Measurements from ENCODE around the gene SUSD6.

SUSD6 gene, protein sequence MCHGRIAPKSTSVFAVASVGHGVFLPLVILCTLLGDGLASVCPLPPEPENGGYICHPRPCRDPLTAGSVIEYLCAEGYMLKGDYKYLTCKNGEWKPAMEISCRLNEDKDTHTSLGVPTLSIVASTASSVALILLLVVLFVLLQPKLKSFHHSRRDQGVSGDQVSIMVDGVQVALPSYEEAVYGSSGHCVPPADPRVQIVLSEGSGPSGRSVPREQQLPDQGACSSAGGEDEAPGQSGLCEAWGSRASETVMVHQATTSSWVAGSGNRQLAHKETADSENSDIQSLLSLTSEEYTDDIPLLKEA

DNA sequence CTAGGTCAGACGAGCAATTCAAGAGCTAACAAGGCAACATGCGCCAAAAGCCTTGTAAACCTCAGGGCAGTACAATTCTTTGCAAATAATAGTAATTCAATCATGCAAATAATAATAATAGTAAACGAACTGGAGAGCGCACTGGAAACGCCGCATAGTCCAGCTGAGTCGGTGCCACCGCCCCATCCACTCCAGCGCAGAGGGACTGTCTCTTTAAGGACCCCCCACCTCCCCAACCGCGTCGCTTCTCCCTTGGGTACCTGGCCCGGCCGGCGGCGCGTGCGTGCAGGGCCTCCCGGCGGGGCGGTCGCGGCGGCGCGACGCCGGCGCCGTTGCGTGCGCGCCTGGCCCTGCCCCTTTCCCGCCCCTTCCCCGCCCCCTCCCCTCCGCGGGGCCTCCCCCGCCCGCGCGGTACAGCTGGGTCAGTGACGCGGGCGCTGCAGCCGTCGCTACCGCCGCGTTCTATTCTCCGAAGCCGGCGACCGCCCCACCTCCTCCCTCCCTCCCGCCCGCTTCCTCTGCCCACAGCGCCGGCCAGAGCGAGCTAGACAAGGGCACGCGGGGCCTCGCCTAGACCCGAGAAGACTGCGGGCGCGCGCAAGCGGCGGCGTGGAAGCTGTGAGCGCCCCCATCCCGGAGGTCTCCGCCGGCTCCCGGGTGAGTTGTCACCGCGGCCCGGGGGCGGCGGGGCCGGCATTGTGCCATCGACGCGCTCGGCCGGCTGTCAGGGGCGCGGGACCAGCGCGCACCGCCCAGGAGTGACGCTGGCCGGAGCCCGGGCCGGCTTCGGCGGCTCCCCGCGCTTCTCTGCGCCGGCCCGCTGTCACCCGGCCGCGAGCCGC, at the start of gene SUSD6:
SUSD6 (plus strand) TSS at position 425 of the 842 bp plus-strand sequence. CDS start 46,997 bp downstream, outside the sequence.
- peak; percentile 91 for DNase-seq

DNA sequence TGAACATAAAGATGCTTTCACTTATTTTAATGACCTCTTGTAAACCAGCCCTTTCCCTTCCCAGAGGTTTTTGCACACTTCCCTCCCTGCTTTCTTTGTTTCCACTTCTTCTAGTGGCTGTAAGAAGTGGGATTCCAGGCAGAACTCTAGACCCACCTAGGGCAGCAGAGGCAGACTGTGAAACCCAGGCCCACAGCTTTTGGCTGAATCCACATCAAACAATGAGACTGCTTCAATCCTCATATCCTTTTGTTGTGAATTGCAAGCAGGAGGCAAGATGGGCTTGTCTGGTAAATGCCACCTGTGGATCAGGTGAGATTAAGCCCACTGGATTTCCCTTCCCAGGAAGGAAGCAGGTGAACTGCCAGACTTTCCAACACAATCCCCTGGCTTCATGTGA, 49.5 kb upstream of the SUSD6 start:
- DNase-seq, result no peak

DNA sequence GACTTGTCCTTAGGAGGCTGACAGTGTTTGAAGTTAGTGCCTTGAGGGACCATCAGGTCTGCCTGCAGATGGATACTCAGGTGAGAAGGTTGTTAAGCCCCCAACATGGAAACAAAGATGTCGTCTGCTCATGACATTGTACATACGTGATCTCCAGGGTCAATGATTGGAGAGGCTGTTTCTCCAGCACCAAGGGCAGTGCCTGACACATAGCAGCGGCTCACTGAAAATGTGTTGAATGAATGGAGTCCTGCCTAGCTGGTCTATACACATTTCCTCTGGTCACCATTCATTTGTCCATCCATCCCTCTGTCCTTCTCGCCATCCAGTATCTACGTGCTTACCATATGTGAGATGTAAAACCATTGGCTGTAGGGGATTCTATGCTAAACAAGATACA, 43.8 kb upstream of the SUSD6 start:
- no peak for DNase-seq

DNA sequence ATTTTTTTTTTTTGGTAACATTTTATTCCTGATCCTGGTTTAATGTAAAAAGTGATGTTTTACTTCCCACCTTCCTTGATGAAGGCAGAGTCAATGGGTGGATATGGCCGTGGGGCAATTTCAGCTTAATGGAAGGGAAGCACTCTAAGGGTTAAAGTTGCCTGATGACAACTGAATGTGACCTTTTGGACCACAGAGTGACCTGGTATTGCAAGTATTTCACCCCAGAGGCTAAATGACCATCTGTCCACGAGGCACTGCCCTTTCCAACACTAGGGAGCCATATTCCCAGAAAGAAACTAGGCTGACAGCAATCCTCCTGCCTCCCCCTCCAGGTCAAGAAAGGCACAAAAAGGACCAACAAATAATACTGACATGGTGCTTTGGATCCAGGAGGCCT, 41.5 kb upstream of the SUSD6 start:
- no peak for DNase-seq

DNA sequence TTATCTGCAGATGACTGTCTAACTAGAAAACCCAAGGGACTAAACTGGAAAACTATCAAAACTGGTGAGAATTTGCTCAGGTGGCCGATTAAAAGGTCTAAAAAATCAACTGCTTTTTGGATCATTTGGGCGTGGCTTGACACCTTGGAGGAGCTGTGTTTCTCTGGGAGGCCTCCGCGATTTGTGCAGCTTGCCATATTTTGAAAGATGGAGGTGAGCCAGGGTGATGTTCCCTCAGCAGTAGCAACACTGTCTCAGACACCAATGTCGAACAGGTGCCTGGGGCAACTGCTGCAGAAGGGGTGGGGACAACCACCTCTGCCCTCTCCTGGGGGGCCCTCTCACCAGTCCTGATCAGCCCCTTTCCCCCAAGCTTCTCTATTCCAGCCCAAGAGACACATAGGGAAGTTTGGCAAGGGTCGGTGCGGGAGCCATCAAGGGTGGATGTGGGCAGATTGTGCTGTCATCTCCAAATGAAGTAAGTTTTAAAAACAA, 40.5 kb upstream of the SUSD6 start:
- DNase-seq, result no peak

DNA sequence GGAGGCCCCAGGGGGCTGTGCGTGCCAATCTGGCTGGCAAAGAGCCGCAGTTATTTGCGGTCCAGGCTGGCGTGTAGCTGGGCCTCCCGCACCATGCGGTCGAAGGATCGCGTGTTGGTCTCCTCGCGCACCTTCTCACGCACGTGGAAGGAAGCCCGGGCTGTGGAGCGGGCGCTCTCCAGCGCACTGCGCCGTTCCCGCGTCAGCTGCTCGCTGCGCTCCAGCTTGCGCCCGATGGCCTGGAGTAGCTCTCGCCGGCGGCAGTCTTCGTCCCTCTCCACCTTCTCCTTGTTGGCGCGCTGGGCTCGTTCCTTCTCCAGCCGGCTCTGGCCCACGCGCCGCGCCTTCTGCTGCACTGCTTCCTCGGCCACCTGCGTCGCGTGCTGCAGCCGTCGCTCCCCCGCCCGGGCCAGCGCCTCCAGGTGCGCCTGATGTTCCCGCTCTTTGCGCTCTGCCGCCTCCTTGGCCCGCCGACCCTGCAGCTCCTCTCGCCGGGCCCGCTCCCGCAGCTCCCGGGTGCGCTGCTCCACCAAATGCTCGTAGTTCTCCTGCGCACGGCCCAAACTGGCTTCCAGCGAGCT, 39.9 kb upstream of the SUSD6 start:
- no peak for DNase-seq

DNA sequence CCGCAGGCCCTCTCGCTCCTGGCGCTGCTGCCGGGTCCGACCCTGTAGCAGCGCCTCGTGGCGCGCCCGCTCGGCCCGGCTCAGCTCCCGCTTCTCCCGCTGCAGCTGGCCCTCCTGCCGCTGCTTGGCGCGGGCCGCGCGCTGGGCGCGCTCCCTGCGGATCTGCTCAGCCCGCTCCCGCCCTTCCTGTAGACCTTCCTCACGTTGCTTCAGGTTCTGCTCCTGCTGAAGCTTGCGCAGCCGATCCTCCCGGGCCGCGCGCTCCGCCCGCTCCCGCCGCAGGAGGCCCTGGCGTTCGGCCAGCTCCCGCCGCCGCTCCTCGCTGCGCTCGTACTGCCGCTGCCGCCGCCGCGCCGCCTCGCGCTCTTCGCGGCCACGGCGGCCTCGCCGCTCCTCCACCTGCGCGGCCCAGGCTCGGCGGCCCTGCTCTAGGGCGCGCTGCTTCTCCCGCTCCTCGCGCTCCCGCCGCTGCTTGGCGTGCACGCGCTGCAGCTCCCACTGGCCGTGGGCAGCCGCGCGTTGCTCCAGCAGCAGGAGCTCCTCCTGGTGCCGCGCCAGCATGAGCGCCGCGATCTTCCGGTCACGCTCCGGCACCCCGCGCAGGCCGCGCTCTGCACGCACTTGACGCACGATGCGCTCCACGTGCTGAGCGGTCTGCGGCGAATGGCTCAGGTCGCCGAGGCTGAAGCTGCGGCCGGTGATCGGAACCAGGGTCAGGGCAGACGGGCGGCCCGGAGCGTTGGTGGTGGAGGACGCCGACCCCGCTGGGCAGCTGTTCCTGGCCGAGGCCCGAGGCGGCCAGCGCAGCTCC, 39.2 kb upstream of the SUSD6 start:
- DNase-seq, result no peak

DNA sequence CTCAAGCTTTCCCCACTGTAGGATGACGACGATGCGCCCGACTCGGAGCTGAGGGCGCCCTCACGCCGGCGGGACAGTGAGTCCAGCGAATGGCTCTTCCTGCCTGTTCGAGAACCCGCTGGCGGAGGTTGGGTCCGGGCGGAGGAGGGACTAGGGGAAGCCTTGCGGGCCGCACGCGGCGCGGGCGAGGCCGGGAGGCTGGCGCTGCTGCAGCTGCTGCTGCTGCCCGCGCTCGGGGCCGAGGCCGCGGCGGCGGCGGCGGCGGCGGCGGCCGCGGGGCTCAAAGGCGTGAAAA, 38.6 kb upstream of the SUSD6 start:
- no peak for DNase-seq

DNA sequence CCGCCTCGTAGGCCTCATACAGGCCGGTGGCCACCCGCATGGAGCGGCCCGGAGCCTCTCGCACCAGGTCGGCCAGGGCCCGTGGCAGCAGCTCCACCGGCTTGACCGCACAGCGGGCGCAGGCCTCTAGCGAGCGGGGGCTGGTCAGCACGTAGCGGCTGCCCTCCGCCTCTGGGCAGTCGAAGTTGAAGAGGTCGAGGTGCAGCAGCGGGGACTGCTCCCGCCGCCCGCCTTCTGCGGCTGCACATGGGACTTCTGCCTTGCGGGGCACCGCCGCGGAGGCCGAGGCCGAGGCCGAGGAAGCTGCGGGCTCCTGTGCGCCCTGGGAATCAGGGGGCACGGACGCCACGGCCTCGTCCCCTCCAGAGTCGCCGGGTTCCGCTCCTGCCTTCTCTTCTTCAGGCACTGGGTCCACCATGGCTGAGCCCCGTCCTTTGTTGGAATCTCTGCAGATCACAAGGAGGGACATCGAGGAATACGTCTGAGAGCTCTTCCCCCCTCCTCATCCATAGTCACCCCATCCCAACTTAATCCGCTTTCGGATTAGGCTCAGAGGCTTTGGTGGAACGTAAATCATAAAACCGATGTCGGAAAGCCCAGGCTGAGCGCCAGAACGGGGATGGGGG, 38.1 kb upstream of the SUSD6 start:
- DNase-seq, result no peak

DNA sequence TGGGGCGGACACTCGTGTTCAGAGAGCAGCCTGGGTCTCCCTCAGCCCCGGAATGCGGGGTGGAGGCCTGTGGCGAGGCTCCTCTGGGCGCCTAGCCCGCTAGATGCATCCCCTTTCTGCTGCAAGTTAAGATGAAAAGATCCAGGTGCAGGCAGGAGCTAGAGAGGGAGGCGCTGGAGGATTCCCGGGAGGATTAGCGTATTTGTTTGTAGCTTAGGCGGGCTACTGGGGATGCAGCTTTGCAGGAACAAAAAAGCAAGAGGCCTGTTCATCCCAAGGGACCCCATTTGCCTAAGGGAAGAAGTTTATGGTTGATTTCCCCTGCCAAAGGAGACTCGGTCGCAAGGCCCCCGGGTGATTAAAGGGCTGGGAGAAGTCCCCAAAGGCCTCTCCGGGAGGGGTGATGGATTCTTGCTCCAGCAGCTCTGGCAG, 37.5 kb upstream of the SUSD6 start:
- no peak for DNase-seq

DNA sequence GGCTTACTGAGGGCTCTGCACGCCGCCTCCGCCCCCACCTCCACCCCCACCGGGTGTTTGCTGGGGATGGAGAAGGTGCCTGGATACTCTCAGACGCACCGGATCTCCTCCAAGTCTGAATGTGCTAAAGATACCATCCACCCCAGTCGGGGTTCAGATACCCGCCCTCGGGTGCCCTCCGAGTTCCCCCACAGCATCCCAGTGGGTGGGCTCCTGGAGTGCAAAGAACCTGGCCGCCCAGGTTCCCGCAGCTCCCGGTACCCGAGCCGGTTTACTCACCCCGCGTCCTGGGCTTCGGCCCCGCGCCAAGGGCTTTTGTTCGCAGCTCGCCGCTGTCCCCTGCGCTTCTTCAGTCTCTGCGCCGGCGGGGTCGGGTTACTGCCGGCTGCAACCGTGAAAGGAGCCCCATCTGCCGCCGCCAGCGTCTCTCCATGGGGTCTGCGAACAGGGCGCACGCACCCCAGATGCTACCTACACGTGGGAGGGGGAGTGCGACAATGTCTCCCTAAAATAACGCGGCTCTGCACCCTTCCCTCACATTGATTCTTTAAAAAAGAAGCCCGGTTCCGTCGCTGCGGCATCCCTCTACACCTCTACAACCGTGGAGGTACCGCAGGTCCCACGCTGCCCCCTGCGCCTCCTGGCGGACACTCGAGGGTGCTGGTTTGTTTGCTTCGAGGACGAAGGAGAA, 37.0 kb upstream of the SUSD6 start, which contains the start of gene CCDC177:
CCDC177 (minus strand) TSS at position 609 of the 691 bp plus-strand sequence. CDS start 1,249 bp downstream, outside the sequence.
- peak; percentile 58 for DNase-seq

DNA sequence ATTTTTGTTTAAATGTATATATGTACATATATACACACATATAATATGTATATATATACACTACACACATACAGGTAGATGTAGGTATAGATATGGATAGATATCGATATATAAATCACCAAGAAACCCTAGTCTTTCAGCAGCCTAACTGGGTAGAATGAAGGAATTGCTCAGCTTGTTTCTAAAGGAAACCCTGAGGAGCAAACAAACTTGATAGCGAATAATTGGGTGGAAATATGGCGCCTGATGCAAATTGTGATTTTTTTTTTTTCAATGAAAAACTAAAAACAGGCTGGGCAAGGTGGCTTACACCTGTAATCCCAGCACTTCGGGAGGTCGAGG, 36.5 kb upstream of the SUSD6 start:
- DNase-seq, result no peak

DNA sequence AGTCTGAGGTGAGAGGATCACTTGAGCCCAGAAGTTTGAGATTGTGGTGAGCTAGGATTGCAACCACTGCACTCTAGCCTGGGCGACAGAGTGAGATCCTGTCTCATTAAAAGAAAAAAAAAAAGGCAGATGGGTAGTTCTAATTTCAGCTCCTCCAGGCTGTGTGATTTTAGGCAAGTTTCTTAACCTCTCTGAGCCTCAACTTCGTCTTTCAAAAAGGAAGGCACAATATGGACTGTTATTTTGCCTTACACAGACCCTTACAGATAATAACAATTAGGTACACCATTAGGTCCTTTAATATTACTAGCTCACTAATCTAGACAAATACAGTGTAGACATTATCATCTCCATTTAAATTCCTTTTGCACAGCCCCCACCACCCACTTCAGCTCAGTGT, 31.9 kb upstream of the SUSD6 start:
- no peak for DNase-seq

DNA sequence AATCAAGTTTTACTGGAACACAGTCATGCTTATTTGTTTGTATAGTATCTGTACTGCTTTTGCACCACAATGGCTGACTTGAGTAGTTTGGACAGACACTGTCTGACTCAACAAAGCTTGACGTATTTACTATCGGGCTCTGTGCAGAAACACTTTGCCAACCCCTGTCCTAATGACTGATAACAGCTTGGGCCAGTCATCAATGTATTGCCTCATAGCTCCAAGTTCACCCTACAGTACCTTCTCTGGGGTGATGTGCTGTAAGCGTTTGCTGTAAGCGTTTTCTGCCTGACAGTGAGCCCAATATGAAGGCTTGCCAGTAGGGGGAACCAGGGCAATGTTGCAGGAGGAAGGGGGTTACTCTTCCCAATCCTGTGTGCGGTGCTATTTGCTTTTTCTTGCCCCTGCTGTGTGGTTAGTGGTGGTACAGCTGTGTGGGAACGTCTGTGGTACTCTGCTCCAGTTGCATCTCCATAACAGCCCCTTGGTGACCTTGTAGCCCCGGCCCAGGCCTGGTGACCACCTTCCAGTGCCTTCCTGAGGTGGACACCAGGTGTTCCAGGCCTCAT, 31.3 kb upstream of the SUSD6 start:
- no peak for DNase-seq

DNA sequence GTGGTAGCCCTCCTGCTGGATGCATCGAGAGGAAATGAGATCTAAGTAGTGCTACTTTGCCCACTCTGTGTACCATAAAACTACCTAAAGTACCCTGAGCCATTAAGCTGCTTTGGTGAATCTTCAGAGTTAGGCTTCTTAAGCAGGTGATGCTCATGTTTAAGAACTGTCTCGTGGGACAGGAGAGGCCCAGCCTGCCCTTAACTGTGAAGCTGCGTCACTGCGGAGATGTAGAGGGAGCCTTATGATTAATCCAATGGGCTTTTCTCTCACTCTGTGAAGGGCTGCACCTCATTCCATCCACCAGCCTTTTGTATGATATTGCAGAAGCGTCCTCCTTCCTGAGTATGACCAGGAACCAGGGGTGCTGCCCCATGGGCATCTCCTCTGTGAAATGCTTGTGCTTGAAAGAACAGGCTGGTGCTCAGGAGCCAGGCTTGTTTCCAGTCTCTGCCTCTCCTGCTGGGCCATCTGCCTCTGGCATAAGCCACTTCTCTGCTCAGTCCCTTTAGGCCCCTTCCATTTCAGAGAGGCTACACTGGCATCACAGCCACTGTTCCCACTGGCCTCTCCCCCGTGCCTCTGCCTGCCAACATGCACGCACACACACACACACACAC, 30.0 kb upstream of the SUSD6 start:
- no peak for DNase-seq

DNA sequence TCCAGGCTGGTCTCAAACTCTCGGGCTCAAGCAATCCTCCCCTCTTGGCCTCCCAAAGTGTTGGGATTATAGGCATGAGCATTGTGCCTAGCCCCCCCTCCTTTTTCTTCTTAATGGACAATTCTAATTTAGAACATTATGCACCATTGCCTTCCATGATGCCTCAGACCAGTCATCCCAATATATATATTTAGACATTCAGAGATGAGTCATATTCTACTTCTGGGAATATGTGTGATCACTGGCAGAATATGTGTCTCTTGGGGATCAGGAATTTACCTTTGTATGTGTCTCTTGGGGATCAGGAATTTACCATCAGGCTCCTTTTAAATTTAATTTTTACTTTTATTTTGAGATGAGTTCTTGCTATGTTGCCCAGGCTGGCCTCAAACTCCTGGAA, 29.2 kb upstream of the SUSD6 start:
- DNase-seq, result no peak

DNA sequence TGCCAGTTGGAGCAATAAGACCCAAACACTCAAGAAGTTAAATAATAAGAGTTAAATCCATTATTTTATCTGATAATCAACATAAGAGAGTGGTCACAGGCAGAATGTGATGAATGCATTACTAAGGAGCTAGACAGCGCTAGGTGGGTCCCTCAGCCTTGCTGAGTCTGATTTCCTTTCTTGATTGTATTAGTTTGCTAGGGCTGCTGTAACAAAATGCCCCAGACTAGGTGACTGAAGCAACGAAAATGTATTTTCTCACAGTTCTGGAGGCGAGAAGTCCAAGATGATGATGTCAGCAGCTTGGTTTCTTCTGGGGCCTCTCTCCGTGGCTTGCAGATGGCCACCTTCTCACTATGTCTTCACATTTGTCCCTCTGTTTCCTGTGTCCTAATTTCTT, 28.6 kb upstream of the SUSD6 start:
- DNase-seq, result no peak

DNA sequence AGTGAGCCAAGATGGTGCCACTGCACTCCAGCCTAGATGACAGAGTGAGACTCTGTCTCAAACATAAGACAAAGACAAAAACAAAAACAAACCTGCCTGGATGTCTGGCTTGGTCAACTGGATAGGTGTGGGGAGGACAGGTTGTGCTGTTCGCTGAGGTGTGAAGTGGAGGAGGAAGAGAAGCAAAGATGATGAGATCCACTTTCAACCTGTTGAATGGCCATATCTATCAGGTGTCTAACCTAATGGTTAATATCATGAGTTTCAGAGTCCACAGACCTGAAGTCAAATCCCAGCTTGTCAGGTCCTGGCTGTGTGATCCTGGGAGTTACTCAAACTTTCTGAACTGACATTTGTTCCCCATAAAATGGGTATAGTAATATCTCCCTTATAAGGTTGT, 27.0 kb upstream of the SUSD6 start:
- DNase-seq, result no peak

DNA sequence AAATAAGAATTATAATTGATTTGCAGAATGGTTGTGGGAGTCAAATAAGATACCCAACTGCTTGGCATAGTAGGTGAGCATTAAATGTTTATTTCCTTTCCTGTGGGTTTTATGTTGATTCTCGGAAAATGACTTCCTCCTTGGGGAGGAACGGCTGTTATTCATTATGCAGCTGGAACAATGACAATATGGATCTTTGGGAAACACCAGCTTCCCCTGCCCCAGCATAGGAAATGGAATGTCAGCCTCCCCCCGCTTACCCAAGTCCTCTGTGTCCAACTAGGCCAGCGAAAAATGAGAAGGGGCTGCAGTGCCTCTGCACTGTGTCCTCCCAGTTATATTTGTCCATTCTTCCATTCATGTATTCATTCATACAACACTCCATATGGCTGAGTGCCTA, 25.0 kb upstream of the SUSD6 start:
- no peak for DNase-seq

DNA sequence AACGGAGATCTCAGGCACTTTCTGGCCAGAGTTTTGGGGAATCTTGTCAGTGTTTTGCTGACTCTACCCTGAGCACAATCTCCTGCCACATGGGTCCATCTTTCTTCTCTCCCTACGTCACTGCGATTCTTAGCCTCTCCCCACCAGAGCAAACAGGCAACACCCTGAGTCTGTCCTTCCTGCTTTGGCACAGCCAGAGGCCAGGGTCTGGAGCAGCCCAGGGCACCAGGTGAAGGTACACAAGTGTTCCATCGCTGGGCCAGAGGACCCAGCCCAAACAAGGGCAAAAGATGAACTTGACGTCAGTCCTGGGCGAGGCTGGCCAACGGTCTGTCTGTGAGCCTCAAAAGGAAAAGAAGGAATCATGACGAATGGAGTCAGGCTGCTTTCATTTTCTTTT, 24.0 kb upstream of the SUSD6 start:
- no peak for DNase-seq

DNA sequence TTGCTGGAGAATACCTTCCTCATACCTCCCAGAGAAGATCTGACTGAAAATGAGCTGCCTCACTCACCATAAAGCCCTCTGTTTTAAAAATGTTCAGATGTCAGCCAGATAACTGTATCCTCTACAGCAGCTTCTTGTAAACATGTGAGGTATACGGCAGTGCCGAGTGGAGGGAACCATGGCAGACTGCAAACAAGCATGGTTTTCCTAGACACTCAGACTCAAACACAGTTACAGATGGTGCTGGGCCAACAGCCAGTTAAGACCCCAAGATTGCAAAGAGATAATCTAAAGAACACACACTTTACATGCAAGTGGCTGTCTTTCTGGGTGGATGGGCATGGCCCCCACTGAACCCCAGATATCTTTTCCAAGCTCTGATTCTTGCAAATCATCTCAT, 20.1 kb upstream of the SUSD6 start:
- no peak for DNase-seq

All from CD4-positive, alpha-beta T cell treated with Interferon gamma for 1 hour (primary cell).